H1 (cell line): ENCODE results near the gene RAP1GAP. TPM values are rescaled to one million over a fixed set of nuclear protein-coding genes. Genes with fewer than 3 reads are reported as not detected.

Experiments used
- CTCF ChIA-PET: fragments of 300-600 bp; sonication (Branson Sonifier 250); formaldehyde crosslinking; loops from one replicate; lab custom pipeline; 2021; ENCODE audit not compliant: partially characterized antibody; lab: Charles Lee
- POLR2A ChIA-PET: fragments of 300-600 bp; sonication (Branson Sonifier 250); formaldehyde crosslinking; loops from one replicate; lab custom pipeline; 2021; ENCODE audit warnings: inconsistent platforms; ENCODE audit not compliant: partially characterized antibody; lab: Charles Lee
- DNase-seq, 2 experiments: peaks; one replicate each; pipeline versions ENCODE4 v3.0.0 to v3.0.0-alpha.2; 2010 to 2022; ENCODE audit warnings: low spot score in 2 of 2, low read depth in 1 of 2, mixed read lengths in 1 of 2
- FAIRE-seq: peaks from 2 replicates; lab custom pipeline; 2011; peaks lifted over from hg19 to GRCh38; lab: Jason Lieb, UNC
- H2AFZ ChIP-seq: 2 replicates; pipeline ENCODE4 v1.8.1; 2012; ENCODE audit warnings: low read length, inconsistent platforms
- H2AK5ac ChIP-seq: 2 replicates; pipeline ENCODE4 v1.6.1; 2013; ENCODE audit warnings: low read depth, low read length
- H2BK120ac ChIP-seq: replicated peaks from 2 replicates; pipeline ENCODE3; 2013; ENCODE audit warnings: low read depth, low read length, inconsistent platforms
- H2BK12ac ChIP-seq: 2 replicates; pipeline ENCODE4 v1.6.1; 2013; ENCODE audit warnings: low read depth, low read length
- H2BK15ac ChIP-seq: 2 replicates; pipeline ENCODE4 v1.6.1; 2013; ENCODE audit warnings: low read length
- H2BK20ac ChIP-seq: 2 replicates; pipeline ENCODE4 v1.6.1; 2013; ENCODE audit warnings: low read length
- H2BK5ac ChIP-seq: 2 replicates; pipeline ENCODE4 v1.6.1; 2013; ENCODE audit warnings: low read depth, low read length
- H3K14ac ChIP-seq: 2 replicates; pipeline ENCODE4 v1.6.1; 2013; ENCODE audit warnings: inconsistent platforms; ENCODE audit not compliant: insufficient read length
- H3K18ac ChIP-seq: 2 replicates; pipeline ENCODE4 v1.6.1; 2013; ENCODE audit warnings: low read length; ENCODE audit errors: extremely low read depth
- H3K23ac ChIP-seq: 2 replicates; pipeline ENCODE4 v1.6.1; 2013; ENCODE audit warnings: inconsistent platforms; ENCODE audit not compliant: insufficient read length
- H3K23me2 ChIP-seq: 2 replicates; pipeline ENCODE4 v1.6.1; 2013; ENCODE audit warnings: low read depth, low read length
- H3K27ac ChIP-seq: 2 replicates; pipeline ENCODE4 v1.6.1; 2011; ENCODE audit warnings: low read depth, low read length, inconsistent platforms
- H3K27me3 ChIP-seq, 4 experiments: replicated peaks in 1 of 4; 1 replicate in 1 of 4; 2 replicates in 3 of 4; pipeline versions ENCODE4 v1.6.1 to v1.8.1; 2011 to 2013; ENCODE audit warnings: low read length in 3 of 4, mild to moderate bottlenecking in 3 of 4, inconsistent platforms in 2 of 4, mixed read lengths in 2 of 4, moderate library complexity in 1 of 4; ENCODE audit not compliant: control insufficient read depth in 3 of 4, insufficient read depth in 3 of 4; ENCODE audit errors: extremely low read depth in 1 of 4
- H3K36me3 ChIP-seq, 4 experiments: 2 replicates each; pipeline versions ENCODE4 v1.6.1 to v1.8.1; 2011 to 2013; ENCODE audit warnings: mild to moderate bottlenecking in 4 of 4, low read length in 3 of 4, moderate library complexity in 2 of 4, control low read depth in 1 of 4, inconsistent platforms in 1 of 4; ENCODE audit not compliant: insufficient read depth in 4 of 4, control insufficient read depth in 2 of 4
- H3K4ac ChIP-seq: replicated peaks from 2 replicates; pipeline ENCODE3; 2013; ENCODE audit warnings: low read length, low read depth, mixed read lengths, inconsistent platforms; ENCODE audit not compliant: insufficient read length
- H3K4me1 ChIP-seq, 4 experiments: replicated peaks in 1 of 4; 1 replicate in 1 of 4; 2 replicates in 3 of 4; pipeline versions ENCODE4 v1.6.1 to v1.8.1; 2011 to 2013; ENCODE audit warnings: low read length in 3 of 4, inconsistent platforms in 2 of 4, mixed read lengths in 1 of 4; ENCODE audit not compliant: insufficient read depth in 4 of 4, control insufficient read depth in 3 of 4
- H3K4me2 ChIP-seq, 2 experiments: 2 replicates each; pipeline versions ENCODE4 v1.6.1 to v1.8.1; 2011 to 2013; ENCODE audit warnings: low read depth in 2 of 2, low read length in 2 of 2, control low read depth in 1 of 2, inconsistent platforms in 1 of 2, mild to moderate bottlenecking in 1 of 2; ENCODE audit not compliant: insufficient read depth in 1 of 2
- H3K4me3 ChIP-seq, 4 experiments: fragments of 200-600, 300-600 bp in 1 of 4; sonication (generic), shearing (Covaris generic), sonication (Bioruptor Twin) in 1 of 4; 2 replicates each; pipeline versions ENCODE4 v1.5.1 to v1.8.1; 2011 to 2016; ENCODE audit warnings: low read length in 4 of 4, low read depth in 3 of 4, control low read depth in 2 of 4, inconsistent platforms in 2 of 4, mild to moderate bottlenecking in 2 of 4, mixed read lengths in 1 of 4, moderate library complexity in 1 of 4; ENCODE audit not compliant: insufficient read depth in 2 of 4; ENCODE audit errors: extremely low read depth in 1 of 4
- H3K56ac ChIP-seq: replicated peaks from 2 replicates; pipeline ENCODE3; 2013; ENCODE audit warnings: low read depth, mild to moderate bottlenecking, mixed read lengths, low read length, inconsistent platforms; ENCODE audit not compliant: insufficient read length
- H3K79me1 ChIP-seq: 2 replicates; pipeline ENCODE4 v1.6.1; 2013; ENCODE audit warnings: low read depth, low read length, control low read depth
- H3K79me2 ChIP-seq, 2 experiments: 2 replicates each; pipeline versions ENCODE4 v1.6.1 to v1.8.1; 2012 to 2013; ENCODE audit warnings: low read length in 2 of 2, mild to moderate bottlenecking in 2 of 2, inconsistent platforms in 1 of 2; ENCODE audit not compliant: insufficient read depth in 2 of 2, control insufficient read depth in 1 of 2
- H3K9ac ChIP-seq, 4 experiments: replicated peaks in 1 of 4; 1 replicate in 1 of 4; 2 replicates in 3 of 4; pipeline versions ENCODE4 v1.6.1 to v1.8.1; 2011 to 2013; ENCODE audit warnings: low read depth in 3 of 4, low read length in 3 of 4, control low read depth in 2 of 4, mild to moderate bottlenecking in 2 of 4, moderate library complexity in 2 of 4, inconsistent platforms in 1 of 4; ENCODE audit errors: extremely low read depth in 1 of 4
- H3K9me3 ChIP-seq, 2 experiments: 2 replicates each; pipeline versions ENCODE4 v1.6.1 to v1.8.1; 2012 to 2013; ENCODE audit warnings: mild to moderate bottlenecking in 2 of 2, moderate library complexity in 2 of 2, control low read depth in 1 of 2, inconsistent platforms in 1 of 2, low read depth in 1 of 2, low read length in 1 of 2, mixed read lengths in 1 of 2; ENCODE audit not compliant: insufficient read depth in 2 of 2
- H4K20me1 ChIP-seq, 2 experiments: replicated peaks in 1 of 2; 2 replicates each; pipeline versions ENCODE3 to v1.8.1; 2011 to 2013; ENCODE audit warnings: inconsistent platforms in 2 of 2, low read length in 2 of 2, mild to moderate bottlenecking in 1 of 2; ENCODE audit not compliant: insufficient read depth in 2 of 2, control insufficient read depth in 1 of 2
- H4K5ac ChIP-seq: 2 replicates; pipeline ENCODE4 v1.6.1; 2013; ENCODE audit warnings: low read length, low read depth, mixed read lengths, inconsistent platforms; ENCODE audit not compliant: insufficient read length
- H4K8ac ChIP-seq: 2 replicates; pipeline ENCODE4 v1.8.0; 2013; ENCODE audit warnings: mild to moderate bottlenecking, moderate library complexity, low read length, inconsistent platforms; ENCODE audit not compliant: insufficient read depth; ENCODE audit errors: extremely low read depth
- H4K91ac ChIP-seq: replicated peaks from 2 replicates; pipeline ENCODE3; 2013; ENCODE audit warnings: low read length, mixed read lengths, inconsistent platforms; ENCODE audit not compliant: insufficient read length
- WGBS, 2 experiments: shearing (Covaris generic) in 1 of 2; methylation state at CpG; one replicate each; pipeline versions ENCODE4 v1.1.6 to v1.1.7; 2013 to 2015; ENCODE audit warnings: low lambda C conversion rate in 2 of 2, mixed read lengths in 2 of 2, inconsistent platforms in 1 of 2, low coverage in 1 of 2, missing lambda C conversion rate in 1 of 2; ENCODE audit not compliant: insufficient replicate concordance in 2 of 2, insufficient coverage in 1 of 2, insufficient read length in 1 of 2; ENCODE audit errors: extremely low coverage in 1 of 2, missing lambda C conversion rate in 1 of 2; 5-methylcytosine and 5-hydroxymethylcytosine counted together
- polyA plus RNA-seq, 7 experiments: library from polyadenylated mRNA; depleted of rRNA in 3 of 7; stranded (reverse) in 5 of 7; unstranded in 2 of 7; fragments of >200 nt in 5 of 7; fragments of 200-250 nt in 2 of 7; gene quantifications; 1 replicate in 5 of 7; 2 replicates in 1 of 7; 4 replicates in 1 of 7; pipeline versions ENCODE4 v1.2.1 to v1.2.3, GENCODE V29; 2011 to 2013; ENCODE audit warnings: missing spikeins in 2 of 7, mixed read lengths in 2 of 7
- total RNA-seq: library from RNA; stranded (reverse); fragmentation: NEBNext Ultra II Directional; extraction: Animal tissue kit (Norgen Biotek cat#: 25700); gene quantifications from 2 replicates; pipeline ENCODE4 v1.2.1, GENCODE V29; 2021

The RAP1GAP gene
- total and polyA plus RNA-seq, 2 of the 8 experiments (the other 6 are each of a cell fraction or from before 2014, with no cell fraction given) = 8.4 TPM

DNA sequence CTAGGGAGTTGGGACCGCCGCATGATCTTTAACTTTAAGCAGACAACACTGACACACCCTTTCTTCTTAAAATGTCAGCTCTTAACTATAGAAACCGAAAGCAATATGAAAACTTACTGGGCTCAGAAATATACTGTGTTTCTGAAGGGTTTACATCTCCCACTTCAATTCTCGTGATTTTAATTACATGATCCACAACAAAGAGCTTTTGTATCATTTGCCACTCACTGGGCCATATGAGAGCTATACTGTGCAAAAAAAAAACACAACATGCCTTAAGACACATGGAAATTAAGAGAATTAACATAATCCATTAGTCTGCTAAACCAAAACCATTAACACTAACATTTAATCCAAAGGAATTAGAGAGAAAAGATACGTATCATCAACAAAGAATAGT is 35.0 kb upstream of the RAP1GAP start:
- 91% methylated on average over 5 of the region's 5 CpGs; no CpG with 5 or more reads in 1 of the 2 experiments for WGBS, 2 experiments

More for the DNA sequence above, 35.0 kb upstream of the RAP1GAP start:
- Histone ChIP-seq H2BK20ac (no peak overlapping the region), H3K14ac (no peak overlapping the region), H3K27me3 (no peaks in the 10 kb centered on the region), H3K9ac (no peak overlapping the region), H3K4me3 (no peak overlapping the region), H3K4me1 (peaks cover 2 to 9% (median 5%) of the 10 kb centered on the region in 4 experiments; a peak in 4 of 7 replicates), H3K27ac (no peak overlapping the region), H2BK15ac (no peak overlapping the region), H3K56ac (no peak overlapping the region), H3K79me1 (no peaks in the 10 kb centered on the region; the same call in 1 of the 2 replicates), H3K4ac (no peak overlapping the region), H3K9me3 (no peaks in the 10 kb centered on the region), H4K8ac (no peak overlapping the region), H2BK120ac (no peak overlapping the region), H4K5ac (no peak overlapping the region), H2BK5ac (no peak overlapping the region), H4K91ac (no peak overlapping the region), H2AK5ac (no peak overlapping the region), H2AFZ (no peak overlapping the region), H3K23me2 (no peaks in the 10 kb centered on the region), H3K4me2 (no peak overlapping the region), H4K20me1 (peaks cover 0 to 3% of the 10 kb centered on the region in 2 experiments), H3K18ac (no peak overlapping the region), H3K23ac (no peak overlapping the region), H3K79me2 (no peaks in the 10 kb centered on the region), H3K36me3 (peaks cover 4 to 49% (median 28%) of the 10 kb centered on the region in 4 experiments; a peak in 7 of 8 replicates), H2BK12ac (no peak overlapping the region)
- DNase-seq (no peak), FAIRE-seq (no peak)
- ChIA-PET CTCF (interaction anchor here (0.8 to 2.6 kb wide), 9 partner anchors 10 to 261 kb away, joined by 3 to 13 read pairs (median 4); no protein-coding TSS in a partner anchor), POLR2A (interaction anchor here (1.7 kb wide), 1 partner anchor 78 kb away, joined by 6 read pairs; the partner anchor contains the start of gene USP48)
